Measurements from ENCODE around the gene SPDYE5.
"Not testable (repeated sequence)": the region's sequence is repeated elsewhere in the genome, so short reads cannot be mapped to it uniquely, and the experiment has no call there.

DNA sequence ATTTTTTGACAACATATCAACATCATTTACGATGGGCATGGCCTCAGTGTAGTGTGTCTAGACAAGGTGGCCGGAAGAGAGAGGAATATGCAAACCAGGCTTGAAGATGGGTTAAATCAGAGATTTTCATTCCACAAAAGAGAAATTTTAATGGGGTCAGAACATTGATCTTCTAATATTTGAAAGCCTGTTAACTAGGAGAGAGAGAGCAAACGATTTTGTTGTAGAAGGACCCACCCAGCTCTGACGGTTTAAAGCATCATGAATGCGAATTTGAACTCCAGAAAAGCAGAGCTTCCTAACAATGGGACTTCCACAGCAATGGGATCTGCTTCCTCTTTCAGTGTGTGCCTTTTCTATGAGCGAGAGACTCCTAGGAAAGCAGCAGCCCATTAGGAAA lies at the start of gene SPDYE5:
- TF ChIP-seq CTCF (IDR thresholded peaks at IDR 0.05); ZFX (IDR thresholded peaks at IDR 0.05; ENCODE audit: borderline replicate concordance): not testable (repeated sequence)

Data from 22Rv1 (cell line).